Renal pelvis (tissue), 4 donors: ENCODE results near the gene ZNF280D. TPM values are rescaled to one million over a fixed set of nuclear protein-coding genes. Genes with fewer than 3 reads are reported as not detected.
A peak's percentile ranks its signal among the peaks of the same experiment; 100 is the strongest.
"Not testable (repeated sequence)": the region's sequence is repeated elsewhere in the genome, so short reads cannot be mapped to it uniquely, and the experiment has no call there.

Source experiments
- DNase-seq: peaks from one replicate; pipeline ENCODE4 v3.0.0-alpha.2; 2013
- polyA plus RNA-seq, 3 donors: library from polyadenylated mRNA; unstranded; fragments of 120-200 nt; gene quantifications; one replicate each; pipeline ENCODE4 v1.2.1, GENCODE V29; 2013; ENCODE audit not compliant: insufficient read length in 3 of 3

Gene ZNF280D
- polyA plus RNA-seq, 3 donors, result 34.8 to 46.6 (median 44.6) TPM

- DNase-seq, result no peak
Measured at GRCh38 chr15:56719021-56719612, 14.2 kb downstream of the ZNF280D start.

DNA sequence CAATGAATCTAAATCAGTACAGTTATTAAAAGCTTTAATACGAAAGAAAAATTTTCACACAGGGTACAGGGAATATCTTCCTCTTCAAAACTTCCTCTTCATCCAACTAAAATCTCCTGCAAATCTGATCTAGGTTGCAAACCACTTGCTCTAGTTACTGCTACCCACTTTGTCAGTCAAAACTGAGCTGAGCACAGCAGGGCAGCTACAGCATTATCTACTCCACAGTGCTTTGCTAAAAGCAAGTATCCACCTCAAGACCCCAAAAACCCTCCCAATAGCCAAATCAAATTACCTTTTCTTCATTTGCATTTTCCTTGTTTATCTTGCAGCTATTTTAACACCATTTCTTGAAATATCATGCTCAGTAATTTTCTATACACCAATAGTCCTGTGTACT, 14.7 kb downstream of the ZNF280D start:
- no peak for DNase-seq

- no peak for DNase-seq
Measured at GRCh38 chr15:56716334-56716733, 17.0 kb downstream of the ZNF280D start.

- no peak for DNase-seq
Measured at GRCh38 chr15:56715220-56715619, 18.1 kb downstream of the ZNF280D start.

GRCh38 chr15:56709502-56709901, 23.8 kb downstream of the ZNF280D start:
- DNase-seq, result not testable (repeated sequence)

DNA sequence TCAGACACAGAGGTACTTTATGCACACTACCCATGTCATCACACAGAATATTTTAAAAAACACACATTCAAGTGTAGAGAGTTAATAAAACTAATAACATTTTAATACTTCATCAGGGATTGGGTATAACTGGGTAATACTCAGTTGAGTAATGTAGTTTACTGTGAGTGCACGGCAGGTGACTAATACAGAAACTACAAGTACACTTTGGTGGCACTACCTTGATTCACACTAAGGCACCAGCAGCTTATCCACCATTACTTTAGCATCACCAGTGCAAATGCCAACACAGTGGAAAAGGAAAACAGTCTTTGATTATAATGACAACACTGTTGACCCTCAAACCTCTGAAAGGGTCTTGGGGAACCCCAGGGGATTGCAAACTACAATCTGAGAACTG, 33.6 kb downstream of the ZNF280D start:
- DNase-seq, result no peak

GRCh38 chr15:56698270-56698669, 35.0 kb downstream of the ZNF280D start:
- no peak for DNase-seq

DNA sequence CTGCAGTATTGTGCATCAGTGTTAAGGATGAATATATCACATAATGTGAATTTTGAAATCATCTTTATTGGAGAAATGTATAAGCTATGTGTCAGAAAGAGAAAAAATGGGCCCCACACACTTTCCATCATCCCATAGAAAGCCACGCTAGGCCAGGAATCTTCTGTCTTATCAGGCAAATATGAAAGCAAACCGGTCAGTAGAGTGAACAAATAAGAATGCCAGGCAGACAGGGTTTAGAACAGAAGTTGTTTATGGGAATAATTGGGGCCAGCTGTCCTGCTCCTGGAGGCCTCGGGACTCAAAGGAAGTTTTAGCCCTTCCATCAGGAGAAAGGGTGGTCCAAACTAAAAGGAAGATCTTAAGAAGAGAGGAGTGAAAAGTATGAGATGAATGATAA, 39.5 kb downstream of the ZNF280D start:
- no peak for DNase-seq

DNA sequence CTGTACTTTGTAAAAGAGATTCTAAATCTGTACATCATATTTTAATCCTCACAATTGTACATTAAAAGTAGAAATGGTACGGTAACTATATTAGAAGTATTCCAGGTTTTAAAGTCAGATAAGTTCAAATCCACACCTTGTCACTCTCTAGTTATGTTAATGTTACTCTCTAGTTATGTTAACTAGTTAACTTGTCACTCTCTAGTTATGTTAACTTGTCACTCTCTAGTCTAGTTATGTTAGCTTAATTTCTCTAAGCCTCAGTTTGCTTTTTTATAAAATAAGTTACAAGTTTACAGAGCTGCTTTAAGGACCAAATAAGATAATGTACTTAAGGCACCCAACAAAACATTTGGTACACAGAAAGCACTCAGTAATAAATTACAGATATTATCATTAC, 42.6 kb downstream of the ZNF280D start:
- no peak for DNase-seq

DNA sequence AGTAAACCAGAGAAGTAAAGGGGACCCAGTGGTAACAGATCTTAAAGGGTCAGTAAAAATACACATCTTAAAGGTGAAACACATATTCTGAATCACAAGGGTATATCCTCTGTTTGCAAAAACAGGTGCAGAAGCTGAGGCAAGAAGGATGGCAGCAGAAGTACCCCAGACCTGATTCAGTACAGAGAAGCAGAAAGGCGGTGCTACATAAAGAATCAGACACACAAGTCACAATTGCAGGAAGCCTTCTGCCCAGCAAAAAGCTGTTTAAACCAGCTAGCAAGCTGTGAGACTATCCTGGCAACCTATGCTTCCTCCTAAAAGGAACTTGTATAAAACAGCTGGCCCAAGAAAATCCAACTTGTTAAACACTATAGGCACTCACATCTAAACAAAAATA, 49.4 kb downstream of the ZNF280D start:
- no peak for DNase-seq

GRCh38 chr15:56681113-56681512, 52.2 kb downstream of the ZNF280D start:
- DNase-seq, result no peak

DNA sequence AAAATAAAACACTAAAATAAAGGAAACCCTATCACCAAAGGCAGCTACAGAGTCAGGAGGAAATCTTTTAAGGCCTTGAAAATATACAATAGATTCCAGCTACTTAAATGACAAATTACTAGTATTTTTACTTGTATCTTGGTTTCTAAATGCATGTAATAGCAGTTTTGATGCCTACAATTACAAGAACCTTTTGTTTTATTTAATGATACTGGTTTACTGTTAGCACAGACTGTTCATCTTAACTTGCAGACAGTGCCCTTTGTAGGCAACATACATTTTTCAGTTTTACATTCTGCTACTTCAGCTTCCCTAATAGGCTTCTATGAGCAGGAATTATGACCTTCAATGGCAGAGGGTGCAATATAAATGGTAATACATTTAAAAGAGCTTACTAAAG, 54.1 kb downstream of the ZNF280D start:
- no peak for DNase-seq

- no peak for DNase-seq
Measured at GRCh38 chr15:56678571-56678970, 54.7 kb downstream of the ZNF280D start.

DNA sequence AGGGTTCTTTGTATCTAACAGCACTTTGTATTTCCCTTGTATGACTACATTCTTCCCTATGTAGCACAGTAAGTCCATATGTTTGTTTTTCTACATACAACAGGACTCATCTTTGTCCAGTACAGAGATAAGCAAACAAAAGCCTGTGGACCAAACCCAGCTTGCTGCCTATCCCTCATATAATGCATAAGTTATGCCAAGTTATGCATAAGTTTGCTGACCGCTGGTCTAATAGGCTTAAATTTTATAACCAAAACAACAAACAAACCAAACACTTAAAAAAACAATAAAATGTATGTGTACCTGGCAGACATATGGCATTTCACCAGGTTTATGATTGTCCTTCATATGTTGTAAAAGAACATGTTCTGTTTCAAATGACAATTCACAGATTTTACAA, 56.0 kb downstream of the ZNF280D start:
- DNase-seq, result no peak

DNA sequence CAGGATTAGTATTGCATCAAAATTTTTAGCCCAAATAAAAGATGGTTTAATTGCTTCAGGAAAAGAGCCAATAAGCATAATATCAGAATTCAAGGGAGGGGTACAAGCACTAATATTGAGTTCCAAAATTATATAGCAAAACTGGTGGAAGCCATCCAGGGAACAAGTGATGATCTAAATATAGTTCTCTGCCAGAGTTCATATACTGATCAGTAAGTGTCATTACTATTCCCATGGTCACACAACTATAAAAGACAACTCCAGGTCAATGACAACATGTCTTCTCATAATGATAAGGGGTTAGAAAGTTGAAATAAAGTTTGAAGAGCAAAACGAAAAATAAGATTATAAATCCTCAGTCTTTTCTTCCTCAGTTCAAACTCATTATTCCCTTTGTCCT, 57.4 kb downstream of the ZNF280D start:
- DNase-seq, result no peak

DNA sequence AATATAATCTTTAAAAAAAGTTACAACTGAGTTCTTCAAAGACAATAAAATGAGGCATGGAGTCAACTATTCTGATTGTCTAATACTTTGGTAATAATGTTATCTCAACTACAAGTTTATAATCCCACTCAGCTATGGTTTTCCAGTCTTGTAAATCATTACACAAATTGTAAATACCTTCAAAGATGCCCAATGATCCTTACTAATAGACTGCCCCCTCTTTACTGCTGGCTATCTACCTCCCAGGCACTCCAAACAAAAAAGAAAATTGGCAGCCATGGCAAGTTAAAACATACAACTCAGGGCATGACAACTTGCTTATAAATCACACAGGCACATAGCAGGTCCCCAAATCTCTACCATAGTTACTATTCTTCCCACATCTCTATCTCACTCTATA, 58.5 kb downstream of the ZNF280D start:
- no peak for DNase-seq

DNA sequence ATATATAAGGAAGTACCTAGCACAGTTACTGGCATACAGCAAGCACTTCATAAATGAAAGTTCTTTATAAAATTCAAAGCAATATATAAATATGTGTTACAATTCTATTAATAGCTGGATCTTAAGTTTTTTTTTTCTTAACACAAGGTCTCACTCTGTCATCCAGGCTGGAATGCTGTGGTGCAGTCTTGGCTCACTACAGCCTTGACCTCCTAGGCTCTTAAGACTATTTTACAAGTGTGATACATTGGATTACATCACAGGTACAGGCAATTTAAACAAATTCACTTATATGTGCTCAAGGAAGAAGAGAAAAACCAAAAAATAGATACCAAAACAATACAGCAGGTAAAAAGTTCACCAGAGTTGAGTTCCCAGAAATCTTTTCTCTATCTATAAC, 60.6 kb downstream of the ZNF280D start:
- DNase-seq, result no peak

DNA sequence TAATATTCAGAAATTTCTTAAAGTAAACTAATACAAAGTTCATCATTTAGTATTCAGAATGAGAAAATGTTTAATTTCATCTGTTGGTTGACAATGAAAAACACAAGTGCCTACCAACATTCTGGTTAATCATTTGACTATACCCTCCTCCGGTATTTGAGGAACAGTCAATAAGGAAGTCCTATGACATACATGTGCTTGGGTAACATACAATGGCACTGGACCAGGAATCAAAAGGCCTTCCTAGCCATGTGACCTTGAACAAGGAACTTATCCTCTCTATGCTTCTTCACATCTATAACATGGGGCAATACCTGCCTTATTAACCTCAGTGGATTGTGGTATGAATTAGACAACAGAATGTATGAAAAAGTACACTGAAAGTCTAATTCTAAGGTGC, 65.8 kb downstream of the ZNF280D start:
- no peak for DNase-seq

DNA sequence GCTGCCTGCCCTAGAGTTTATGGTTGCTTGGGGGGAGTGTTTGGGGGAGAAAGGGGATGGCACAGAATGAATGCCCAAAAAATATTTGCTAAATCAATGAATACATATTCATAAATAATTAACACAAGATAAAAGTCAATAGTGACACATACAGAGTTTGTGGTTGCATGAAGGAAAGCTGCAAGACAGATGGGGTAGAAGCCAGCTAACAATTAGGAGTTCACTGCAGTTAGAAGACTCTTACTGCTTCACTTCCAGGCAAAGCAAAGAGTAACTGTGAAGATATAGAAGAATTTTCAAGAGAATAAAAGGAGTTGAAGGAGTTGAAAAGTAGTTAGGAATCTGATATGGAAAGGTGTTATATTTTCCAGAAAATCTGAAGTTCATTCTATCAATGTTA, 72.4 kb downstream of the ZNF280D start:
- DNase-seq, result no peak

DNA sequence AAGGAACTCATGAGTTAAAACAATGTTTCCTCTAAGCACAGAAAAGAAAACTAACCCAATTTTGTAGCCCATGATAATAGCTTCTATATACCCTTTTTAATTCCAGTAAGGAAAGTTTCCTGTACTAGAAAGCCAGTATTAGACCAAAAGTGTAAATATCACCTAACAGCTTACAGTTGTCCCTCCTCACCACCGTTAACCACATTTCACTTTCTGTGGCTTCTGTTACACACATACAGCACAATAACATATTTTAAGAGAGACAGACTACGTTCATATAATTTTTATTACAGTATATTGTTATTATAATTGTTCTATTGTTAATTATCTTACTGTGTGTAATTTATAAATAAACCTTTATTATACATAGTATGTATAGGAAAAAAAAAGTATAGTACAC, 74.1 kb downstream of the ZNF280D start:
- no peak for DNase-seq

- no peak for DNase-seq
Measured at GRCh38 chr15:56654624-56655023, 78.7 kb downstream of the ZNF280D start.

- no peak for DNase-seq
Measured at GRCh38 chr15:56654216-56654615, 79.1 kb downstream of the ZNF280D start.

DNA sequence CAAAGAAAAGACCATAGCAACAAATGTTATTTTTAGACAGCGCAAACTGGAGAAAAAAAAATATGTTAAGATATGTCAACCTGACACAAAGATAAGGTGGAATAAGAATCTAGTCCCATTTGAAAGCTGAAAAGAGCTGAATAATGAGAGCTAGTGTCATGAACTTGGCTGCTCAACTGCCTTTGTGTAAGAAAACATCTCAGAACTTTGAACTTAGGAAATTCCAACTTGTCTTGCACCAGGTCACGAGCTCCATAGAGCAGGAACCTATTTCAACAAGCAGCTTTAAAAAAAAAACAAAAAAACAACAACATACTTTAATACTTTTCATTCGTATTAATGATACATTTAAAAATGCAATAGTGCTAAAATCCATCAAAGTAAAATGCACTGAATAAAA, 79.5 kb downstream of the ZNF280D start:
- peak; percentile 11 for DNase-seq

DNA sequence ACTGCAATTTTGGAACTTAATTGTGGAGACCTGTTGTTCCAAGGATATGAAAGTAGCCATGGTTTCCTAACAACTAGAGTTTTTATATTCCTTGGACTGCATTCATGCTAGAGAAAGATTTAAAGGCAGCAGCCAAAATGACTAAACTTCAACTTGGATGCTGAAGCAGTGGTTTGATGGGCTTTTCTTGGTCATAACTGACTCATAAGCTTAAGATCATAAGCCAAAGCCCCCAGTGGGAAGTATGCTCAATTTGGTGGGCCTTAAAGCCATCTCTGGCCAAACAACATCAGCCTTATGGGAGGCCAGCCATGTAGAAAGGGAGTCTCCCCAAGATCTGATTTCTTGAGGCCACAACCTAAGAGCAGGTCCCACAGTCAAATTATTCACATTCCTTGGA, 80.2 kb downstream of the ZNF280D start:
- no peak for DNase-seq

DNA sequence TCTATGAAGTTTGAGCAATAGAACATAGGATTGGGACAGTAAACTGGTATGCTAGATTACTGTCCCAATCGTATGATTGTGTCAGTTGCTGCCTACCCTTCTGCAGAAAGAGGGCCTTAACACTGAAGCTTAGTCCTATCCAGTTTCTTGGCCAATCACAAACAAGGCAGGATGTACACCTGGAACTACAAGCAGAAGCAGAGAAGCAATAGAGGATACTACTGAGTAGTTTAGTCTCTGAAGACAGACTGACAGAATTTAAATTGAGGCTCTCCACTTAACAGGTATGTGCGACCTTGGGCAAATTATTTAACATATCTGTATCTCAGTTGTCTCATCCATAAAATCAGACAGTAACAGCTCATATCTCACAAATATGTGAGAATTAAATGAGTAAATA, 85.0 kb downstream of the ZNF280D start:
- DNase-seq, result no peak
